Measurements from ENCODE around the gene HPCAL1.

DNA sequence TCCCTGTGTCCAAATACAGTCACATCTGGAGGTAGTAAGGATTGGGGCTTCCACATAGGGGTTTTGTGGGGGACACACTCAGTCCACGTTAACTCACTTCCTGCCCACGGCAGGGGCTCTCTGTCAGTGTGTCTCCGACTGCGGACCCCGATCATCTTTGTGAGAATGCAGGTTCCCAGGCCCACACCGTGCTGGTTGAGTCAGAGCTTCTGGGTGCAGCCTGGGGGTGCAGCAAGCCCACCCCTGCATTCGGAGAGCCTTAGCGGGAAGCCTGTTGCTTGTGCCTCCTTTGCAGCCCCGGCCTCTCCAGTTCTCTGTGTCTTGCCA, 28.0 kb downstream of the HPCAL1 start:
- TF ChIP-seq, protein P1, sequence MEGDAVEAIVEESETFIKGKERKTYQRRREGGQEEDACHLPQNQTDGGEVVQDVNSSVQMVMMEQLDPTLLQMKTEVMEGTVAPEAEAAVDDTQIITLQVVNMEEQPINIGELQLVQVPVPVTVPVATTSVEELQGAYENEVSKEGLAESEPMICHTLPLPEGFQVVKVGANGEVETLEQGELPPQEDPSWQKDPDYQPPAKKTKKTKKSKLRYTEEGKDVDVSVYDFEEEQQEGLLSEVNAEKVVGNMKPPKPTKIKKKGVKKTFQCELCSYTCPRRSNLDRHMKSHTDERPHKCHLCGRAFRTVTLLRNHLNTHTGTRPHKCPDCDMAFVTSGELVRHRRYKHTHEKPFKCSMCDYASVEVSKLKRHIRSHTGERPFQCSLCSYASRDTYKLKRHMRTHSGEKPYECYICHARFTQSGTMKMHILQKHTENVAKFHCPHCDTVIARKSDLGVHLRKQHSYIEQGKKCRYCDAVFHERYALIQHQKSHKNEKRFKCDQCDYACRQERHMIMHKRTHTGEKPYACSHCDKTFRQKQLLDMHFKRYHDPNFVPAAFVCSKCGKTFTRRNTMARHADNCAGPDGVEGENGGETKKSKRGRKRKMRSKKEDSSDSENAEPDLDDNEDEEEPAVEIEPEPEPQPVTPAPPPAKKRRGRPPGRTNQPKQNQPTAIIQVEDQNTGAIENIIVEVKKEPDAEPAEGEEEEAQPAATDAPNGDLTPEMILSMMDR (IDR thresholded peaks at IDR 0.05; ENCODE audit: control extremely low read depth in 1 of 3, insufficient read depth in 1 of 3, low read depth in 1 of 3, low read length in 3 of 3) = no peak
- no peak for TF ChIP-seq POLR2AphosphoS5 (IDR thresholded peaks at IDR 0.05; ENCODE audit: low read depth, low read length)
- TF ChIP-seq POLR2A (IDR thresholded peaks at IDR 0.05; ENCODE audit: control extremely low read depth in 1 of 2, low read depth in 2 of 2, low read length in 2 of 2) = no peak
- no peak for TF ChIP-seq CEBPB (IDR thresholded peaks at IDR 0.05; ENCODE audit: low read depth, low read length)
- TF ChIP-seq RAD21 (IDR thresholded peaks at IDR 0.05 in 1 of 2, conservative IDR thresholded peaks at IDR 0.05 in 1 of 2; ENCODE audit: low read depth in 2 of 2, low read length in 2 of 2) = no peak
- TF ChIP-seq ZNF274 (IDR thresholded peaks at IDR 0.05; ENCODE audit: borderline replicate concordance, extremely low read depth, low read length) = no peak
- TF ChIP-seq, protein P2, sequence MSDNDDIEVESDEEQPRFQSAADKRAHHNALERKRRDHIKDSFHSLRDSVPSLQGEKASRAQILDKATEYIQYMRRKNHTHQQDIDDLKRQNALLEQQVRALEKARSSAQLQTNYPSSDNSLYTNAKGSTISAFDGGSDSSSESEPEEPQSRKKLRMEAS (IDR thresholded peaks at IDR 0.05) = no peak
- no peak for TF ChIP-seq YY1 (IDR thresholded peaks at IDR 0.05; ENCODE audit: low read depth, low read length)
- TF ChIP-seq HDAC2 (IDR thresholded peaks at IDR 0.05; ENCODE audit: borderline replicate concordance in 1 of 2, low read depth in 2 of 2, low read length in 2 of 2) = no peak
